AG10803 (cell line): ENCODE measurements around the gene TCF25.

ENCODE experiments used
- DNase-seq: peaks from one replicate; pipeline ENCODE4 v3.0.0; 2010; ENCODE audit warnings: low read depth
- H3K4me3 ChIP-seq: 2 replicates; pipeline ENCODE4 v1.5.1; 2011; ENCODE audit warnings: mild to moderate bottlenecking, low read length, control low read depth
- CTCF ChIP-seq: conservative IDR thresholded peaks from 2 replicates; pipeline ENCODE4 v1.5.1; 2011; ENCODE audit warnings: mild to moderate bottlenecking, low read length, control low read depth, inconsistent platforms

TCF25 gene

DNA sequence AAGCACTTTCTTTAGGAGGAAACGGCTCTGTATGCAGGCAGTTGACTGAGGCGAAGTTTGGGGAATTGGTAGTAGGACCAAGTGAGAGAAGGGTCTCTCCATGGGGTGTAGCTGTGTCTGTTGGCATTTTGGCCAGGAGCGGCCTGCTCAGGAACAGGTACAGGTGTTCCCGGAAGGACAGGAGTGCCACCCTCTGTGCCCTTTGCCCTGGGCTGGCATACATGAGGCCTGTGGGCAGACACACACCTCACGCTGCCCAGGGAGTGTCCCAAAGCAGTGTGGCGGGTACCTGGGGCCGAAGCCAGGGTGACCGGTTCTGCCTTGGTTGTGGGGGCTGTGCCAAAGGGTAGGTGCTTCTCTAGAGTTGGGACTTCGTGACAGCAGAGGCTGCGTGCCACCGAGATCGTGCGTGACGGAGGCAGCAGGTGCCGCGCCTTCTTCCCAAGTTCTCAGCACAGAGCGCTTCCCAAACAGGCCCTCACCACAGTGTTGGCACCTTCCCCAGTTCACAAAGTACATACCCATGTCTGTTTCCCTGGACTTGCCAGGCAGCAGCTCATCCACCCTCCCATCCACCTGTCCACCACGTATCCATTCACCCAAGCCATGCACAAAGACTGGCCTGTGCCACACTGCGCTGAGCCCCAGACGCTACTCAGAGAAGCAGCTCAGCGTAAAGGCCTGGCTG, 19.9 kb upstream of the TCF25 start:
- no peak for TF ChIP-seq CTCF
- no peak overlapping the region for H3K4me3 ChIP-seq
- no peak for DNase-seq

DNA sequence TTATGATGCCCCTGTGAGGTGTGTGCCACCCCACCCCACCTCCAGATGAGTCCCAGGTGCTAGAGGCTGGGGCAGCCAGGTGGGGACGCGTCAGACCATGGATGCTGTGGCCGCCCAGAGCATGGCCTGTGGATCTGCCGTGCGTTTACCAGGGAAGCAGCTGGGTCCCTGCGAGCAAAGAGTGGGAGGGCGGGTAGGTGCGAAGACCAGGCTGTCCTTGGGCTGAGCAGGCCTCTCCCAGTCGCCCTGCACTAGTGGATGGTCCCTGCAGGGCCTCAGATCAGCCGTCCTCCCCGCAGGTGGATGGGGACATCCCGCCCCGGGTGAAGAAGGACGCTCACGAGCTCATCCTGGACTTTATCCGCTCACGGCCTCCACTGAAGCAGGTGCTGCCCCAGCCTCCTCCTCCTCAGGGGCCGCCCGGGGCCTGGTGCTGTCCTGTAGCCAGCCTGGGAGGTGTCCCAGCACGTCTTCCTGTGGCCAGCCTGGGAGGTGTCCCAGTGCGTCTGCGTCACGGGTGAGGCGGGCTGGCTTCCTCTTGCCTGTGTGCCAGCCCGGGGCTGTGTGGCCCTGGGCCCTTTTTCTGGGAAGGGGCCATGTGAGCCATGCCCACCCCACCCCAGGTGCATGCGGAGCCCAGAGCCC, 18.0 kb upstream of the TCF25 start:
- no peak for TF ChIP-seq CTCF
- DNase-seq: no peak
- no peak overlapping the region for H3K4me3 ChIP-seq

DNA sequence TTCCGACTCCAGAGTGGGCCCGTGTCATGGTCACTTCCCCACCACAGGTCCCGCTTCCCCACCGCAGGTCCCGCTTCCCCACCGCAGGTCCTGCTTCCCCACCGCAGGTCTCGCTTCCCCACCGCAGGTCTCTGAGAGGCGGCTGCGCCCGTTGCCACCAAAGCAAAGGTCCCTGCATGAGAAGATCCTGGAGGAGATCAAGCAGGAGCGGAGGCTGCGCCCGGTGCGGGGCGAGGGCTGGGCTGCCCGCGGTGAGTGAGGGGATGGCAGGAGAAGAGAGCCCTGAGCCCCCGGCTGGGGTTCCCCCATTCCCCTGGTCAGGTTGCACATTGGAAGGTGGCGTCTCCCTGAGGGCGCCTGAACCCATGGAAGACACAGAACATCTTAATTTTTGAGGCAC, 17.4 kb upstream of the TCF25 start:
- no peak for TF ChIP-seq CTCF
- H3K4me3 ChIP-seq: no peak overlapping the region
- no peak for DNase-seq

GRCh38 chr16:89858973-89859614, 14.3 kb upstream of the TCF25 start:
- TF ChIP-seq CTCF: no peak

DNA sequence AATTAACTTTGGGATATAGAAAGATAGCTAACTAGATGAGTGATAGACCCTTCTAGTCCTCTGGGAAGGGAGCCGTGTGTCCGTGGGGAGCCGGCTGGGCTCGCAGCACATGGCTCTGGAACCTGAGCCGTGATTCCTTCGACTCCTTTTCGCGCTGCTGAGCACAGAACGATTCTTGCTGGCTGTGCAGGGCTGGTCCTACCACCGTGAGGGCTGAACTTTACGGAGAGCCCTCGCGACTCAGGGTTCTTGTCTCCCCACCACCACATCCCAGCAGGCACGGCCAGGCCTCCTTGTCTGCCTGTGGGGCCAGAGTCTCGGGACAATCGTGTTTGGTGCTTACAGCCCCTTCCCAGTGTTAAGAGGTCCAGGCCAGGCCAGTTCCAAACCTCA, 13.8 kb upstream of the TCF25 start:
- no peak for DNase-seq
- no peak for TF ChIP-seq CTCF
- no peak overlapping the region for H3K4me3 ChIP-seq

More at GRCh38 chr16:89858973-89859614, 14.3 kb upstream of the TCF25 start:
- no peak for DNase-seq
- H3K4me3 ChIP-seq: no peak overlapping the region

- peak; percentile 85 for TF ChIP-seq CTCF
- H3K4me3 ChIP-seq: no peak overlapping the region
- peak; percentile 24 for DNase-seq
Observed at GRCh38 chr16:89860747-89861304, 12.6 kb upstream of the TCF25 start.

- H3K4me3 ChIP-seq: no peak overlapping the region
- TF ChIP-seq CTCF: no peak
- DNase-seq: no peak
Observed at GRCh38 chr16:89861648-89862047, 11.7 kb upstream of the TCF25 start.
